GM19438 (cell line): ENCODE data around the gene GALE.

Source experiments
- ATAC-seq: cut with Tn5 transposase; IDR thresholded peaks from one replicate; pipeline ENCODE4 v1.9.1; 2021; ENCODE audit warnings: low read depth; ENCODE audit not compliant: unreplicated experiment

Gene GALE

DNA sequence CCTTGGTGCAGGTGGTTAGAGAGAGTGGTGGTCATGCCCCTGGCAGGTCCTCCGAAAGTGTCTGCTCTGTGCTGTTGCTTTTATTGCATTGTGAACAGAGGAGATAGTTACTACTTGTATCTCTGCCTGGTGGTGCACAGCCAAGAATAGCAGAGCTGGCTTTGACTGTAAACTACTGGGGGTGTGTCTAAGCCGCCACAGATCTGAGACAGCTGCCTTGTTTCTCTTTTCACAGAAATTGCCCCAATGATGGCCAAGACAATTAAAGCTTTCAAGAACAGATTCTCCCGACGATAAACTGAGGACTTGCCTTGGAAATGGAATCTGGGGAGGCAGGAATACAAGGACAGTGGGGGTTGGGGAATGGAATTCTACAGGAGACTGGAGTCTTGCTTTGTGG lies 41.3 kb downstream of the GALE start:
- no peak for ATAC-seq

DNA sequence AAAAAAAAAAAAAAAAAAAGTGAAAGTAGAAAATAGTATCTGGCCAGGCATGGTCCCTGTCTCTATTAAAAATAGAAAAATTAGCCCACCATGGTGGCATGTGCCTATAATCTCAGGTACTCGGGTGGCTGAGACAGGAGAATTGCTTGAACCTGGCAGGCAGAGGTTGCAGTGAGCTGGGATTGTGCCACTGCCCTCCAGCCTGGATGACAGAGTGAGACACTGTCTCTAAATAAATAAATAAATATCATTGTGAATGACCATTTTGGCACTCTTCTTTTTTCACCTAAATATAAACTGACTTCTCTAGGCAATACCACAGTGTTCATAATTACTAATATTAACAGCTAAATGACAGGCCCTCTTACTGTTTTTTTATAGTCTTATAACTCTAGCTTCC lies 42.7 kb downstream of the GALE start:
- no peak for ATAC-seq

DNA sequence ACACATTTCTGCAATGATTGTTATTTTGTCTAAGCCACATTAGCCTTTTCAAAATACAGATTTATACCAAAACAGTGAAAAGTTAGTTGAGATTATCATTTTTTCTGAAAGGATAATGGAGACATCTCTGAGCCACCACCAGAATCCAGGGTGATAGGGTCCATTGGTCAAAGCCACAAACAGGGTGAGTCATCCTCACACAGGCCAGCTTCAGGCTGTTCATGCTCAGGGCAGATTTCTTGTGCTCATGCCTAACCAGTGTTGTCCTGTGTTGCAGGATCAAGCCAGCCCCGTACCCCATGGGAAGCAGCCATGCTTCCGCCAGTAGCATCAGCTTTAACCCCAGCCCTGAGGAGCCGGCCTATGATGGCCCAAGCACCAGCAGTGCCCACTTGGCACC lies 43.9 kb downstream of the GALE start:
- ATAC-seq, result no peak

DNA sequence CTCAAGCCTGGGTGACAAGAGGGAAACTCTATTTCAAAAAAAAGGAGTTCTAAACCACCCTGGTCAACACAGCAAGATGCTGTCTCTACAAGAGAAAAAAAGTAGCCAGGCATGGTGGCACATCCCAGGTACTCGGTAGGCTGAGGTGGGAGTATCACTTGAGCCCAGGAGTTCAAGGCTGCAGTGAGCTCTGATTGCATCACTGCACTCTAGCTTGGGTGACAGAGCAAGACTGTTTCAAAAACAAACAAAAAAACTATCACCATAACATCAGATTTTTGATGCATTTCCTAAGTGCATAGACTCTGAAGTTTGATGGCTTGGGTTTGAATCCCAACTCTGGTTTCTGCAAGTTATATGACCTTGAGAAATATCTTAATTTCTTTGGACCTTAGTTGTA lies 47.6 kb downstream of the GALE start:
- no peak for ATAC-seq

DNA sequence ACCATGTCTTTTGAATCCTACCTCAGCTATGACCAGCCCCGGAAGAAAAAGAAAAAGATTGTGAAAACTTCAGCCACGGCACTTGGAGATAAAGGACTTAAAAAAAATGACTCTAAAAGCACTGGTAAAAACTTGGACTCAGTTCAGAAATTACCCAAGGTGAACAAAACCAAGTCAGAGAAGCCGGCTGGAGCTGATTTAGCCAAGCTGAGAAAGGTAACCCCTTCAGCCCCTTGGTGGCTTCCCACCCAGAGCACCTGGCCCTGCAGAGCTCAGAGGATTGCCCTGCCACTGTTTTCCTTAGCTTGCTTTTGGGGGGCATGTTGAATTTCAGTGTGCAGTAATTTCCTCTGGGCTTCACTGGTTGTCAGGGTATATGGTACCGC lies 48.7 kb downstream of the GALE start:
- ATAC-seq, result no peak

DNA sequence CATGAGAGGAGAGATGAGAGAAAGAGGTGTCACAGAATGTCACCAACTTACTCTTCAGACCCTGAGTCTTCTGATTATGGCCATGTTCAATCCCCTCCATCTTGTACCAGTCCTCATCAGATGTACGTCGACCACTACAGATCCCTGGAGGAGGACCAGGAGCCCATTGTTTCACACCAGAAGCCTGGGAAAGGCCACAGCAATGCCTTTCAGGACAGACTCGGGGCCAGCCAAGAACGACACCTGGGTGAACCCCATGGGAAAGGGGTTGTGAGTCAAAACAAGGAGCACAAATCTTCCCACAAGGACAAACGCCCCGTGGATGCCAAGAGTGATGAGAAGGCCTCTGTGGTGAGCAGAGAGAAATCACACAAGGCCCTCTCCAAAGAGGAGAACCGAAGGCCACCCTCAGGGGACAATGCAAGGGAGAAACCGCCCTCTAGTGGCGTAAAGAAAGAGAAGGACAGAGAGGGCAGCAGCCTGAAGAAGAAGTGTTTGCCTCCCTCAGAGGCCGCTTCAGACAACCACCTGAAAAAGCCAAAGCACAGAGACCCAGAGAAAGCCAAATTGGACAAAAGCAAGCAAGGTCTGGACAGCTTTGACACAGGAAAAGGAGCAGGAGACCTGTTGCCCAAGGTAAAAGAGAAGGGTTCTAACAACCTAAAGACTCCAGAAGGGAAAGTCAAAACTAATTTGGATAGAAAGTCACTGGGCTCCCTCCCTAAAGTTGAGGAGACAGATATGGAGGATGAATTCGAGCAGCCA lies 49.3 kb downstream of the GALE start:
- no peak for ATAC-seq

DNA sequence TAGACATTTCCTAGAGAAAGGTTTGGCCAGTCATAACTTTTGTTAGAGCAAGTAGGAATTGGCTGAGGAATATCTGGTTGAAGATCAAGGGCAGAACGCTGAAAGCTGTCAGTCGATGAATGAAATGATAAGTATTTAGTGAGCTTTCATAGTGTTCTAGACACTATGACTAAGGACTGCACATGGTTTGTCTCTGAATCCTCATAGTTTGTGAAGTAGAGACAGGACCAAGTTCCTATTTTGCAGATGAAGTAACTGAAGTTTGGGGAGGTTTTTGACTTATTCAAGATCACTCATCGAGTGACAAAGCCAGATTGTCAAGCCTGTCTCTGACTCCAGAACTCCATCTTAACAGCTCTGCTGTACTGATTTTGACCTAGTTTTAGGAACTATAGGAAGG lies 52.5 kb downstream of the GALE start:
- ATAC-seq, result no peak
